Brain pericyte (primary cell): ENCODE measurements around the gene NPHP3.
A peak's percentile ranks its signal among the peaks of the same experiment; 100 is the strongest.
"Not testable (repeated sequence)": the region's sequence is repeated elsewhere in the genome, so short reads cannot be mapped to it uniquely, and the experiment has no call there.

ENCODE experiments used
- DNase-seq: peaks from one replicate; pipeline ENCODE4 v3.0.0-alpha.2; 2012; ENCODE audit warnings: low read depth, low spot score

NPHP3 gene, protein sequence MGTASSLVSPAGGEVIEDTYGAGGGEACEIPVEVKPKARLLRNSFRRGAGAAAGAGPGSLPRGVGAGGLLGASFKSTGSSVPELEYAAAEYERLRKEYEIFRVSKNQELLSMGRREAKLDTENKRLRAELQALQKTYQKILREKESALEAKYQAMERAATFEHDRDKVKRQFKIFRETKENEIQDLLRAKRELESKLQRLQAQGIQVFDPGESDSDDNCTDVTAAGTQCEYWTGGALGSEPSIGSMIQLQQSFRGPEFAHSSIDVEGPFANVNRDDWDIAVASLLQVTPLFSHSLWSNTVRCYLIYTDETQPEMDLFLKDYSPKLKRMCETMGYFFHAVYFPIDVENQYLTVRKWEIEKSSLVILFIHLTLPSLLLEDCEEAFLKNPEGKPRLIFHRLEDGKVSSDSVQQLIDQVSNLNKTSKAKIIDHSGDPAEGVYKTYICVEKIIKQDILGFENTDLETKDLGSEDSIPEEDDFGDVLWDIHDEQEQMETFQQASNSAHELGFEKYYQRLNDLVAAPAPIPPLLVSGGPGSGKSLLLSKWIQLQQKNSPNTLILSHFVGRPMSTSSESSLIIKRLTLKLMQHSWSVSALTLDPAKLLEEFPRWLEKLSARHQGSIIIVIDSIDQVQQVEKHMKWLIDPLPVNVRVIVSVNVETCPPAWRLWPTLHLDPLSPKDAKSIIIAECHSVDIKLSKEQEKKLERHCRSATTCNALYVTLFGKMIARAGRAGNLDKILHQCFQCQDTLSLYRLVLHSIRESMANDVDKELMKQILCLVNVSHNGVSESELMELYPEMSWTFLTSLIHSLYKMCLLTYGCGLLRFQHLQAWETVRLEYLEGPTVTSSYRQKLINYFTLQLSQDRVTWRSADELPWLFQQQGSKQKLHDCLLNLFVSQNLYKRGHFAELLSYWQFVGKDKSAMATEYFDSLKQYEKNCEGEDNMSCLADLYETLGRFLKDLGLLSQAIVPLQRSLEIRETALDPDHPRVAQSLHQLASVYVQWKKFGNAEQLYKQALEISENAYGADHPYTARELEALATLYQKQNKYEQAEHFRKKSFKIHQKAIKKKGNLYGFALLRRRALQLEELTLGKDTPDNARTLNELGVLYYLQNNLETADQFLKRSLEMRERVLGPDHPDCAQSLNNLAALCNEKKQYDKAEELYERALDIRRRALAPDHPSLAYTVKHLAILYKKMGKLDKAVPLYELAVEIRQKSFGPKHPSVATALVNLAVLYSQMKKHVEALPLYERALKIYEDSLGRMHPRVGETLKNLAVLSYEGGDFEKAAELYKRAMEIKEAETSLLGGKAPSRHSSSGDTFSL (N-terminal part only)

DNA sequence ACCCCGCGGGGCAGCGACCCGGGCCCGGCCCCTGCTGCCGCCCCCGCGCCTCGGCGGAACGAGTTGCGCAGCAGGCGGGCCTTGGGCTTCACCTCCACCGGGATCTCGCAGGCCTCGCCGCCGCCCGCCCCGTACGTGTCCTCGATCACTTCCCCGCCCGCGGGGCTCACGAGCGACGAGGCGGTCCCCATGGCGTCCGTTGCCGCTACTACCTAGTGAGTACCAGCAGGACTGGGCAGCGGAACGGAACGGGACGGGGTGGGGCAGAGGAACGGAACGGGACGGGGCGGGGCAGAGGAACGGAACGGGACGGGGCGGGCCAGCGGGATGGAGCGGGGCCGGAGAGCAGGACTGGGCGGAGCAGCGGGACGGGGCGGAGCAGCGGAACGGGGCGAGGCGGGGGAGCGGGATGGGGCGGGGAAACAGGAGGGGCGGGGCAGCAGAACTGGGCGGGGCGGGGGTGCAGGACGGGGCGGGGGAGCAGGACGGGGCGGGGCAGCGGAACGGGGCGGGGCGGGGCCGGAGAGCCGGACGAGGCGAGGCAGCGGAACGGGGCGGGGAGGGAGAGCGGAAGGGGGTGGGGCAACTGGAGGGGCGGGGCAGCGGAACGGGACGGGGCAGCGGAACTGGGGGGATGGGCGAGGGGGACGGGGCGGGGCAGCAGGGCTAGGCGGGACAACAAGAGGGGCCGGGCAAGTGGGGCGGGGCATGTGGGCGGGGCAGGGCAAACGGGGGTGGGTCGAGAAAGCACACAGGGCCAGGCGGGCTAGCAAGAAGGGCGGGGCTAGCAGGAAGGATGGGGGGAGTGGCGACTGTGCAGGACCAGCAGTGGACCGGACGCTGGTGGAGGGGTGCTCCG is at the start of gene NPHP3:
Gene NPHP3, minus strand, starts transcription at position 245 of the 859 bp plus-strand sequence. Its CDS starts 54 bp downstream, at position 191.
- DNase-seq = peak; percentile 78

DNA sequence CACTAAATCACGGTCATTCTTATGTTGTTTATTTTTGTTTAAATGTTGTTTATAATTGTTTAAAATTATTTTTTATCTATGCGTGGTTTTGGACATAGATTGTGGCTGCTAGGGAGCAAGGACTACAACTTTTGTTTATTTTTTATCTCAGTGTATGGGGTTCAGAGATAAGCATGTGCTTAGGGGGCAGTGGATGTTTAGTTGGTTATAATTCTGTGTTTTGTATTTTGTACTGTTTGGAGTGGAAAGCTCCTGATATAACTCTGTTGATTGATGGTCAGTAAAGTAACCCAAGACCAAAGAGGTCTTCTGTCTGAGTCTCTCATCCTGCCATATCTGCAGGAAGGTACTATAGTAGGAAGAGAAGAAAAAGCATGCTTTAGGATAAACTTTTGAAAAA is 36.5 kb upstream of the NPHP3 start:
- no peak for DNase-seq

DNA sequence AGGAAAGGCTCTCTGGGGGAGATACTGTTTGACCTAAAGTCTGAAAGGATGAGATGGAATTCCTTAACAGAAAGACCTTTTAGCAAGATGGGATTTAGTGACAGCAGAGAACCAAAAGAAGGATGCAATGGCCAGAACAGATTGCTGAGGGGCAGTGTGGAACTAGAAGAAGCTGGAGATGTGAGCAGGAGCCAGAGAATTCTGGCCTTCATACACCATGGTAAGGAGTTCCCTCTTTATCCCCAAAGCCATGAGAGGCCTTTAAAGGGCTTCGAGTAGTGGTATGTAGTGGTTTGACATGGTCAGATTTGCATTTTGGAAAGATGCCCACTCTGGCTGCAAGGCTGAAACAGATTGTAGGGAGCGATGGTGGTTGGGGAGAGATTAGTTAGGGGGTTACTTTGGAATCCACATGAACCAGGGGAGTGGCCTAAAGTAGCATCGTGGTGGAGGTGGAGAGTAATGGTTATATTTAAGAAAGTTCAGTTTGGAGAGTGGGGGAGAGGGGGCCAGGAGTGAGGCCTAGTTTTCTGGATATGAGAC is 34.0 kb upstream of the NPHP3 start:
- DNase-seq = no peak

DNA sequence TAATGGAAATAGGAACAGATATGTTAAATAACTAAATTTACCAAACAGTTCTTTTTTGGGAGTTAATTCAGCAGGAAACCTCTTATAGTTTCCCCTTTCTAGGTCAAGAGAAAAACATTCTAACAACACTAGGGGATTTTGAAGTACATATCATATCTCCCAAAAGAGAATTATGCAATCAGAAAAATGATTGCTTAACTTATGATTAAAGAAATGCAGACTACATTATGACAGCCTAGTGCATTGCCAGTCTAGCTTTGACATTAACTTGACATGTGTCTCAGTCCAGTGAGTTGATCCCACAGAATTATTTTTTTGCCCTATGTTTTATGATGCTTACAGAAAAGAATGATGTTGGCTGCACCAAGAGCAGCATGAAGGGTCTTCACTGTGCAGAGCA is 31.7 kb upstream of the NPHP3 start:
- DNase-seq = no peak

DNA sequence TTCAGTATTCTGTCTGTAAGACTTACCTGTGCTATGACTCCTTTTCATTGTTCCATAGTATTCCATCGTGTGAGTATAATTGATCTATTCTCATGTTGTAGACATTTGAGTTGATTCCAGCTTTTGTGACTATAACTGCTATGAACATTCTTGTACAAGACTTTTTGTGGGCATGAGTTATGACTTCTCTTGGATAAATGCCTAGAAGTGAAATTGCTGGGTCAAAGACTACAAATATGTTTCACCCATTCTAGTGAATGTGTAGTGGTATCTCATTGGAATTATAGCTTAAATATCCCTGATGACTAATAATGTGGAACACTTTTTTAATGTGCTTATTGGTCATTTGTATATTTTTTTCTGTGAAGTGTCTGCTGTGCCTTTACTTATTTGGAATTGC is 27.6 kb upstream of the NPHP3 start:
- no peak for DNase-seq

DNA sequence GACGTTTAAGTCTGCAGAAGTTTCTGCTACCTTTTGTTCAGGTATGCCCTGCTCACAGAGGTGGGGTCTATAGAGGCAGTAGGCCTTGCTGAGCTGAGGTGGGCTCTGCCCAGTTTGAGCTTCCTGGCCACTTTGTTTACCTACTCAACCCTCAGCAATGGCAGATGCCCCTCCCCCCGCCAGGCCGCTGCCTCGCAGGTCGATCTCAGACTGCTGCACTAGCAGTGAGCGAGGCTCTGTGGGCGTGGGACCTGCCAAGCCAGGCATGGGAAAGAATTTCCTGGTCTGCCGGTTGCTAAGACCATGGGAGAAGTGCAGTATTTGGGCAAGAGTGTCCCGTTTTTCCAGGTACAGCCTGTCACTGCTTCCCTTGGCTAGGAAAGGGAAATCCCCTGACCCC is 24.5 kb upstream of the NPHP3 start:
- not testable (repeated sequence) for DNase-seq

DNA sequence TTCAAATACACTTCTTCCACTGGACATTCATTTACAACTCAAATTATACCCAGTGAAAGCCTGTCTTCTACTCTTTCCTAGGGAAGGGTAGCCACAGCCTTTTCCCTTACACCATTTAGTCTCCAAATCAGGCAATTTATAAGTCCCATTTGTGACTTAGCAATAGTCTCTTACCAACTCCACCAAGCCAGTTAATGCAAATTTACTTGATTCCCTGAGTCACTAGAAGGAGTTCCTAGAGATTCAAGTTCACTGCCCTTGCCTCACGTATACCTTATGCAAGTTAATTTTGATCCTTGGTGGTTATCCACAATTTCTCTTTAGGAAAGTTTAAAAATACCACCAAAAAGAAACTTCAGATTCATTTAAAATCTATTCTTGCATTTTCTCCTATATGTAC is 16.1 kb upstream of the NPHP3 start:
- DNase-seq = no peak

DNA sequence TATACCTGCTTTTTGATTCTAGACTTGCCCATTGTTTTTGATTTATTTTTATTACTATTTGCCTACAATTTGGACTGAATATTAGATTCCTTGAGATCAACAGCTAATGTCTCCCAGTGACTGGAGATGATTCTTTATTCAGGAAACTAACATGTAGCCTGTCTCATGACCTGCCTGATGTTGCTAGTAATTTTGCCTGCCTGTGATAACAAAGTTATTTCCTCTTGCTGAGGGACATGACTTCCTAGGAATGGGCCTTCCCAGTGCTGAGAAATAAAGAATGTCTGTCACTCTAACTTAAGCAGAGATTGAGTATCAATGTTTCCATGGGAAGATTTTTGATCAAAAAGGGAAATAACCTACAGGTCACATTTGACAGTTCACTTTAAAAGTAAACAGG is 13.4 kb upstream of the NPHP3 start:
- no peak for DNase-seq

DNA sequence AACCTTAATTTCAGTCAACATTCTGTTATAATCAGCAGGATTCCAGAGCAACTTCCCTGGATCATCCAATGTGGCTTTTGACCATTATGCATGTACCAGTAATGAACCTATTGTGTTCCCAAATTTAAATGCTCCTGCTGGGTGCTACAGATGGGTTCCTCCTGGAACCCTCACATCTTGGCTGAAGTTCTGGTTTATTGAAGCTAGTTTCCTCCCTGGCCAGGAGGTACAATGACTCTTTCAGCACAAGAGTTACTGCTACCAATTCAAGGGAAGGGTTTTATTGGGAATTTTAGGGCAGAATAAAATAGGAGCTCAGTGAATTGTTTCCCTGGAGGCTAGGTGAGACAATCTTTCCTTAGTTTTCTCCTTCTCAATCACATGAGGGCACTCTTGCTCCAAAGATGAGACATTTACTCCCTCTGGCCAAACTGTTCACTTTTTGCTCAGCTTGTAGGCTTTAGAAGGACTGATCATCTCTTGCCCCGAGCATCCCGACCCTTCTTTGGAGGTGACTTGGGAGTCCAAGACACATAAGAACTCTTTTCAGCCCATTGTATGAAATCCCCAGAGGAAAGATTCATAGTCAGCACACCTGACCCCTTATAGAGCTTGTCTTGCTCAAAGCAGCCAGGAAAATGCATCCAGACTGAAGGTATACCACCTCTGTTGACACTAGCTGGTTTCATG is 8.8 kb upstream of the NPHP3 start:
- DNase-seq = no peak

DNA sequence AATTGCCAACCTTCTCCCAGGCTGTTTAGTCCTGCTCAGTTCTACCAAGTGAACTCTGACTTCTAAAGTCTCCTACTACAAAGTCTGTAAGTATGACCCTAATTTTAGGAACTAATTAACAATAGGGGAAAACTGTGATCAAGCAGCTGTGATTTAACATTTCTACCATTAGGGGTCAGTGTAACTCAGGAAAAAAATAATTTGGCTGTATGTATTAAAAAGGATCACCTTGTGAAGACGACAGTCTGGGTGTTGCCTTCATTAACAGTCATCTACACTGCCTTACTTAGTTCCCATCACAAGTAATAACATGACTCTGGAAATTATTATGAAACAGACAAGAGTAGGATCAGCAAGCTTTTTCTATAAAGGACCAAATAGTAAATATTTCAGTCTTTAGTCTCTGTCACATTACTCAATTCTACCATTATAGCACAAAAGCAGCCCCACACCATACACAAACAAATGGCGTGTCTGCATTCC is 4.2 kb upstream of the NPHP3 start:
- DNase-seq = no peak

DNA sequence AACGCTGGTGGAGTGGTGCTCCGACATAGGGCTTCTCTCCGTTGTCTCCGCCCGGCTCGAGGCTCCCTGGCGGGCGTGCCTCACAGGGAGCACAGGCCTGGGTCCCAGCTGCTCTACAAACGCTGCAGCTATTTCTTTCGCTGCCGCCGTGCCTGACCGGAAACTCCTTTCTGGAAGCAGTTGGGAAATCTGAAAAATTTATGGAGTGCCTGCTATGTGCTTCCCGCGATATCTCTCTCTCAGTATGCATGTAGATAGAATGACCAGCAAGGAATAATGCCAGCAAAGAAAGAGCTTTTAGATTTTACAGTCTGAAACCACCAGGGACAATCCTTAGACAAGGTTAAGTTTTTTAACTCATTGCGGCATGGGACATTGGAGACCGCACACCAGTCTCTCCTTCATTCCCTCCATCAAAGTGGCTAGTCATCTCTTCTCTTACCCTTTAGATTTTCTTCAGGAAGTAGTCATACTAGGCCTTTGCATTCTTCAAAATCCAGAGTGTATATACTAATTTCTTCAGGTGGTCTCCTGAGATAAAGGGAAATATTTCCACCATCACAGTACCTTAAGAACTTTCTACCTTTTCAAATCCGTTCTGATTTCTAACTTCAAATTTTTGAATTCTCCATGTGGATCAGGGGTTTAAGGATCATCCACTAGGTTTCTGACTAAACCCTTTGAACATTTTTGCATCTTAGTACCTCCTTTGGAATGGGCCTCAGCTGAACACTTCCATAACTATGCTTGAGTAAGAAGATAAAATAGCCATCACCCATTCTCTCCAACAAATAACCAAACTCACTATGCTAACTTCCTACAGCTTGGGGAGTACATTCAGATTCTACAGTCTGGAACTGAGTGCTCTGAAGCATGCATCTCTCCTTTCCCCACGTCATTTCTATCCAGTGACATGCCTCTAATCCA is 1.1 kb upstream of the NPHP3 start:
- no peak for DNase-seq

DNA sequence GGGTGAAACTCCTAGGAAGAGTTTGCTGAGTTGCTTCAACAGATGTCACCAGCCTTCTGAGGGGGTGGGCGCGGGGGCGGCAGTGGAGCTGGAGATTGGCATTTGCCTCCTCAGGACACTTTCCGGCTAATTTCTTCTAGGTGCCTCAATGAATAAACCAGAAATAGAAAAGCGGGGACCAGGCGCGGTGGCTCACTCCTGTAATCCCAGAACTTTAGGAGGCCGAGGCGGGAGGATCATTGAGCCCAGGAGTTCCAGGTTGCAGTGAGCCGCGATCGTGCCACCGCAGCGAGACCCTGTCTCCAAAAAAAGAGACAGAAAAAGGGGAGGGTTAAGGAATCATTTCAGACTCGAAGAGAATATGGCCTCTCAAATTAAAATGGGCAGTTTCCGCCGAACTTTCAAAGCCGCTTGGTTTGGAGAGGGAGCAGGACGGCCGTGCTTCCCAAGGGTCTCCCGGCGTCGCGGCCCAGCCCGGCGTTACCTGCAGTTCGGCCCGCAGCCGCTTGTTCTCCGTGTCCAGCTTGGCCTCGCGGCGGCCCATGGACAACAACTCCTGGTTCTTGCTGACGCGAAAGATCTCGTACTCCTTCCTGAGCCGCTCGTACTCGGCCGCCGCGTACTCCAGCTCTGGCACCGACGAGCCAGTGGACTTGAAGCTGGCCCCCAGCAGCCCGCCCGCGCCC is 587 bp downstream of the NPHP3 start:
- peak; percentile 29 for DNase-seq

DNA sequence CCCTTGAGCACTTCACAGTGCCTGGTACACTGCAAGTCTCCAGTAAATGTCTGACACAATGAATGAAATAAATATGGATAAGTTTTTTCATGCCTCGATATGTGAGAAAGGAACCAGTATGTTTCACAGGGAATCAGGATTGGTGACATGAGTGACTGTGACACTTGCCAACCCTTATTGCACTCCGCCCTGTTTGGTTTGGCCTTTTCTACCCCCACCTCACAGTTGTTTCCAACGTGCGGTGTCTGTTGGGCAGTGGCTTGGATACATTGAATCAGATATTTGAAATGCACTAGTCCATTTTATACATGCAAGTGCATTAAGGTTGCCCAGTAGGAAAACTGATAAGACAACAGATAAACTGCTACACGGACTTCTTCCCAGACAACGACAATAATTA is 2.0 kb downstream of the NPHP3 start:
- no peak for DNase-seq

DNA sequence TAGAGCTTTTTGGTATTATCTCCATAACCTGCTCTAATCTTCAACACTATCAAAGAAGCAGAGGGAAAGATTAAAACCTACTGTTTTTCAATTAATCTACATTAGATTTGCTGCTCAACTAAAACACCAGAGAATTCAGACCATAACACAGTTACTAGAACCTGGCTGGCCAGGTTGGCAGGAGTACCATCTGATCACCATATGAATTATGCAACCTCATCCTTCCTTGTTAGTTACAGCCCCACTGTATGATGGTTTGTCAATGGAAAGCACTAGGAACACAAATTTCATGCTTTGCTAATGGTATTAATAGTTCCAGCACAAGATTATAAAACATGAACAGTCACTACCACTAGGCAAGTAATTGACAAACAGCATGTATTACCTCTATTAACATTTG is 5.8 kb downstream of the NPHP3 start:
- no peak for DNase-seq

DNA sequence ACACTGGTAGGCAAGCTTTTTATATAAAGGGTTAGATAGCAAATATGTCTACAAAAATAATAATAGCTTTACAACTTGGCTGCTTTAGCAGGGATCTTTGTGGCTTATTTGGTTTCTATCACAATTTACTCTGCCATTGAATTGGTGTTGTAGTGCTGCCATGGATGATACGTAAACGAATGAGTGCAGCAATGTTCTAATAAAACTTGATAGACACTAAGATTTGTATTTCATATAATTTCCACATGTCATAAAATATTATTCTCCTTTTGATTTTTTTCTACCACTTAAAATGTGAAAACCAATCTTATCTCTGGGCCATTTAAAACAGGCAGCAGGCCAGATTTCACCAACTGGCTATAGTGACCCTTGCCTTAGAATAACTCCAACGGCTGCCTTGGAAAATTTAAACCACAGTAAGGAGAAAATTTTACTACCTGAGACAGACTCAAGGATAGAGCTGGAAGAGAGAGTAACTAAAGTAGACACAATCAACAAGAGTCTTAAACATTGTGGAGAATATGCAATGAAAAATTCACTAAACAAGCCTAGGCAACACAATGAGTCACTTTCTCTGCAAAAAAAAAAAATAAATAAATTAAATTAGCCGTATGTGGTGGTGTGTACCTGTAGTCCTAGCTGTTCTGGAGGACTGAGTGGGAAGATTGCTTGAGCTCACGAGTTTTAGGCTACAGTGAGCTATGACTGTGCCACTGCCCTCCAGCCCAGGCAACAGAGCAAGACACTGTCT is 8.1 kb downstream of the NPHP3 start:
- DNase-seq = no peak

DNA sequence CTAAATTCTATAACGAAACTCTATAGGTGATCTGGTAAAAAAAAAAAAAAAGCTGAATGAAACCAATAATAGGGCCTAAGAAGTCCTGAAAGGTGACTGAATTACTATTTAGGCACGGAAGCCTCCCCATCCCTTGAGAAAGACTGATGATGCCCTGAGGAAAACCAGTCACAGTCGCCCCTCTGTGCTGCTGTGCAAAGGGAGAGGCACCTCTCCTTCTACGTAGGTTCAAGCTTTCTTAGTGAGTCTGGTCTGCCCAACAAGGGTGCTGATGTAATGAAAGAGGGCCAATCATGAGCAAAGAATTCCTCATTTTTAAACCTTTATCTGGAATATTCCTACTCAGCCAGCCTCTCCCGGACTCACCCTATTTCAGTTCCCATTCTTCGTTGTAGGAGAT is 11.9 kb downstream of the NPHP3 start:
- DNase-seq = no peak

DNA sequence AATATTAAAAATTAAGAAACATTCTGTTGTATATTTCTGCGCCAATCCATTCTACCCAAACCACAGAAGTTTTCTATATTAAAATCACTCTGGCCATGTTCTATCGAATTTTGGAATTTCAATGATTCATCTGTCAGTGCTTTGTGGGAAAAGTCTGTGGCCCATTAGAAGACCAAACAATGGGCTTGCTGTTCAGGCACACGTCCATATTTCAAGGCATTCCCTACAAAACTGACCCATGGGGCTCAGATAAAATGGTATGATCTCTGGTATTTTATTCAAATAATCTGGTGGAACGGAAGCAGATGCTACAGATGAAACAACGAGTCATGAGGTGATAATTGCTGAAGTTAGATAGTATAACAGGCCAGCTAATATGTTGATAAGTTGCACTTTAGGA is 12.4 kb downstream of the NPHP3 start:
- no peak for DNase-seq
